Adipocyte (in vitro differentiated cells): Measurements from ENCODE around the gene FGR.
"Not testable (repeated sequence)": the region's sequence is repeated elsewhere in the genome, so short reads cannot be mapped to it uniquely, and the experiment has no call there.

ENCODE experiments used
- DNase-seq: peaks from one replicate; pipeline ENCODE4 v3.0.0-alpha.2; 2015; ENCODE audit warnings: low read depth
- H3K27me3 ChIP-seq: replicated peaks from 2 replicates; pipeline ENCODE4 v1.7.0; 2013; ENCODE audit warnings: mild to moderate bottlenecking, low read length, moderate library complexity; ENCODE audit not compliant: control insufficient read depth, insufficient read depth
- H3K36me3 ChIP-seq: 2 replicates; pipeline ENCODE4 v1.7.0; 2013; ENCODE audit warnings: low read length, mild to moderate bottlenecking, moderate library complexity; ENCODE audit not compliant: control insufficient read depth, insufficient read depth, severe bottlenecking
- H3K4me1 ChIP-seq: 2 replicates; pipeline ENCODE4 v1.7.0; 2013; ENCODE audit warnings: mild to moderate bottlenecking, low read length, moderate library complexity; ENCODE audit not compliant: control insufficient read depth, insufficient read depth
- H3K4me3 ChIP-seq: 2 replicates; pipeline ENCODE4 v1.7.0; 2013; ENCODE audit warnings: mild to moderate bottlenecking, low read length, moderate library complexity
- H3K9ac ChIP-seq: 2 replicates; pipeline ENCODE4 v1.7.0; 2013; ENCODE audit warnings: mild to moderate bottlenecking, low read length, moderate library complexity
- H3K9me3 ChIP-seq: 2 replicates; pipeline ENCODE4 v1.7.0; 2013; ENCODE audit warnings: mild to moderate bottlenecking, low read length, moderate library complexity; ENCODE audit not compliant: control insufficient read depth

Gene FGR

GRCh38 chr1:27621051-27621920 lies 13.7 kb downstream of the FGR start:
- Histone ChIP-seq H3K9ac (no peak overlapping the region), H3K27me3 (no peaks in the 10 kb centered on the region), H3K4me3 (no peak overlapping the region), H3K36me3 (no peaks in the 10 kb centered on the region), H3K4me1 (peaks cover 35% of the 10 kb centered on the region), H3K9me3 (no peaks in the 10 kb centered on the region)
- DNase-seq, result no peak

GRCh38 chr1:27619782-27620438 lies 15.1 kb downstream of the FGR start:
- not testable (repeated sequence) for H3K4me3 ChIP-seq, H3K9me3 ChIP-seq, H3K27me3 ChIP-seq, H3K36me3 ChIP-seq, DNase-seq, H3K9ac ChIP-seq
- peaks cover 23% of the 10 kb centered on the region for H3K4me1 ChIP-seq

GRCh38 chr1:27618341-27619082 lies 16.5 kb downstream of the FGR start:
- no peak overlapping the region for H3K4me3 ChIP-seq
- no peaks in the 10 kb centered on the region for H3K36me3 ChIP-seq
- H3K4me1 ChIP-seq, result peaks cover 10% of the 10 kb centered on the region
- no peak overlapping the region for H3K9ac ChIP-seq
- H3K27me3 ChIP-seq, result peaks cover 4% of the 10 kb centered on the region
- no peak for DNase-seq
- H3K9me3 ChIP-seq, result no peaks in the 10 kb centered on the region

GRCh38 chr1:27617420-27617819 lies 17.6 kb downstream of the FGR start:
- H3K27me3 ChIP-seq, result peaks cover 4% of the 10 kb centered on the region
- DNase-seq, result no peak
- H3K4me3 ChIP-seq, result no peak overlapping the region
- H3K9ac ChIP-seq, result no peak overlapping the region
- no peaks in the 10 kb centered on the region for H3K9me3 ChIP-seq
- no peaks in the 10 kb centered on the region for H3K36me3 ChIP-seq
- H3K4me1 ChIP-seq, result peaks cover 10% of the 10 kb centered on the region

- DNase-seq, result no peak
- Histone ChIP-seq H3K9ac (no peak overlapping the region), H3K4me3 (no peak overlapping the region), H3K4me1 (peaks cover 6% of the 10 kb centered on the region), H3K9me3 (no peaks in the 10 kb centered on the region), H3K27me3 (peaks cover 14% of the 10 kb centered on the region), H3K36me3 (no peaks in the 10 kb centered on the region)
Observed at GRCh38 chr1:27616441-27616840, 18.5 kb downstream of the FGR start.

- Histone ChIP-seq H3K4me3 (no peak overlapping the region), H3K9me3 (no peaks in the 10 kb centered on the region), H3K9ac (no peak overlapping the region), H3K36me3 (no peaks in the 10 kb centered on the region), H3K27me3 (peaks cover 16% of the 10 kb centered on the region), H3K4me1 (no peaks in the 10 kb centered on the region)
- no peak for DNase-seq
Observed at GRCh38 chr1:27615346-27616192, 19.4 kb downstream of the FGR start.

GRCh38 chr1:27614625-27615344 lies 20.2 kb downstream of the FGR start:
- Histone ChIP-seq H3K4me3 (no peak overlapping the region), H3K9me3 (no peaks in the 10 kb centered on the region), H3K27me3 (peaks cover 16% of the 10 kb centered on the region), H3K9ac (no peak overlapping the region), H3K36me3 (no peaks in the 10 kb centered on the region), H3K4me1 (no peaks in the 10 kb centered on the region)
- DNase-seq, result no peak

- Histone ChIP-seq H3K9me3 (no peaks in the 10 kb centered on the region), H3K4me3 (no peak overlapping the region), H3K9ac (no peak overlapping the region), H3K27me3 (peaks cover 16% of the 10 kb centered on the region), H3K4me1 (no peaks in the 10 kb centered on the region), H3K36me3 (no peaks in the 10 kb centered on the region)
- no peak for DNase-seq
Observed at GRCh38 chr1:27614043-27614624, 20.9 kb downstream of the FGR start.

GRCh38 chr1:27612718-27613117 lies 22.3 kb downstream of the FGR start:
- Histone ChIP-seq H3K9me3 (no peaks in the 10 kb centered on the region), H3K4me1 (no peaks in the 10 kb centered on the region)
- DNase-seq, result no peak

GRCh38 chr1:27611450-27611849 lies 23.5 kb downstream of the FGR start:
- H3K4me1 ChIP-seq, result no peaks in the 10 kb centered on the region
- H3K27me3 ChIP-seq, result peaks cover 16% of the 10 kb centered on the region
- no peaks in the 10 kb centered on the region for H3K9me3 ChIP-seq
- no peak overlapping the region for H3K4me3 ChIP-seq
- H3K36me3 ChIP-seq, result no peaks in the 10 kb centered on the region
- DNase-seq, result no peak
- no peak overlapping the region for H3K9ac ChIP-seq

More at GRCh38 chr1:27612718-27613117, 22.3 kb downstream of the FGR start:
- Histone ChIP-seq H3K27me3 (peaks cover 16% of the 10 kb centered on the region), H3K4me3 (no peak overlapping the region), H3K9ac (no peak overlapping the region), H3K36me3 (no peaks in the 10 kb centered on the region)
